ENCODE data around the gene ZBTB7C.

- TF ChIP-seq CTCF (conservative IDR thresholded peaks at IDR 0.05; ENCODE audit: low read length) = no peak
- TF ChIP-seq EZH2phosphoT487 (IDR thresholded peaks at IDR 0.05; ENCODE audit: borderline replicate concordance) = no peak
These were observed 227.9 kb downstream of the ZBTB7C start for GRCh38 chr18:48181087-48181823.

All from Loucy (cell line).